ENCODE data around the gene ITM2C.

The ITM2C gene

DNA sequence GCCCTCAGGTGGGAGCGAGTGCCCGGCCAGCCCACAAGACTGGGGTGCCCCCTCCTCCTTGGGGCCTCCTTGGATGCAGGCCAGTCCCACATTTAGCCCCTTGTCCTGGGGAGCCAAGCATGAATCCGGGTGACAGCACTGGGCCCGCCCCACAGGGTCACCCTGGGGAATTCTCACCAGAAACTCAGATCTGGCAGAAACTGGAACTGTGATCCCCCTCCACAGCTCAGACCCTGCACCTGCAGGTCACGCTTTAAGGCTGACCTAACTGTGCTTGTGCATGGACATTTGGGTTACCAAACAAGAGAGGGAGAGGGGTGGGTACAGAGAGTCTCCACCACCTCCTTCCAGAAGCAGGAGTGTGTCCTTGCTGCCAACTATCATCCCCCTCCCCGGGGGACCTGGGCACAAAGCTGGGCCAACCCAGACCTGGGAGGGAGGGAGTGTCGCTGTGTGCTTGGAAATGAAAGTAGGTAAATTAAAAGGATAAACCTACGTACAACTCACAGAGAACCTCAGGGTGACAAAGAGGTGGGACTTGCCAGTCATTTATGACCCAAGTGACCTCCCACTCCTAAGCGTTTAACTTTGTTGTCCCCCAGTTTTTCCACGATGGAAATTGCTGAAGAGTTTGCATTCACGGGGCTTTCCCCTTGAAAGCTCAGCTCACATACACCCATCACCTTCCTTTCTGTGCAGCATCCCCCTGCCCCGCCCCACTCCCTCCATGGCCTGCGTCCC lies 9.1 kb downstream of the ITM2C start:
- no peak for DNase-seq

DNA sequence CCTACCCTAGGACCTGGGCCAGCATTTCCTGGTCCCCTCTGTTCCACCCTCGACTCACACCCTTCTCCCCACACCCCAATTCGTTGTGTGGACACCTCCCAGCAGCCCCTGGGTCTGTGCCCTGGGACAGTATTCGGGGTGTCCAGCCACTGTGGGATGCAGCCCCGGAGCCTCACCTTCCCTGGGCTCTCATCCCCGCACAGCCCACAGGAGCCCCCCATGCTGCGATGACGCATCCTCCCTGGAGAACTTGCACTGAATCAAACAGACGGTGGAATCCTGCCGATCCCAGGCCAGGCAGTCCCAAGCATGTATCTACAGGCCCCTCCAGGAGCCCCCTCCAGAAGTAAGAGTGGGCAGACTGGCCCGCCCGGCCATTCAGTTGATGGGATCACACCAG lies 9.7 kb downstream of the ITM2C start:
- no peak for DNase-seq

DNA sequence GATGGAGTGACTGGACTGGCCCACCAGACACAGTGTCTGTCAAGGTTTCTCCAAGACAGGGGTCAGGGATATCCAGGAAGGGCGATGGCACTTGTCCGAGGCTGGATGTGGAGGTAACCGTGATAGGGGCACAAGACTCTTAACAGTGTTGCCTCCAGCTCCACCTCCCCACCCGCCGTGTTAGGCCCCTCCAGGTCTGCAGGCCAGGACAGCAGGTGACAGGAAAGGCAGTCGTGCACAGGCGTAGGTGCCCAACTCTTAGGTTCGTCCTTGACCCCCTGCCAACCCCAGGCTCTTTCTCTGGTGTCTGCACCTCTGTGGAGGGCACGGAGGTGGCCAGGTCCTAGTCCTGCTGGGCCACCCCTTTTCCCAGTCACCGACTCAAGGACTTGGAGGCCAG lies 10.1 kb downstream of the ITM2C start:
- DNase-seq = no peak

DNA sequence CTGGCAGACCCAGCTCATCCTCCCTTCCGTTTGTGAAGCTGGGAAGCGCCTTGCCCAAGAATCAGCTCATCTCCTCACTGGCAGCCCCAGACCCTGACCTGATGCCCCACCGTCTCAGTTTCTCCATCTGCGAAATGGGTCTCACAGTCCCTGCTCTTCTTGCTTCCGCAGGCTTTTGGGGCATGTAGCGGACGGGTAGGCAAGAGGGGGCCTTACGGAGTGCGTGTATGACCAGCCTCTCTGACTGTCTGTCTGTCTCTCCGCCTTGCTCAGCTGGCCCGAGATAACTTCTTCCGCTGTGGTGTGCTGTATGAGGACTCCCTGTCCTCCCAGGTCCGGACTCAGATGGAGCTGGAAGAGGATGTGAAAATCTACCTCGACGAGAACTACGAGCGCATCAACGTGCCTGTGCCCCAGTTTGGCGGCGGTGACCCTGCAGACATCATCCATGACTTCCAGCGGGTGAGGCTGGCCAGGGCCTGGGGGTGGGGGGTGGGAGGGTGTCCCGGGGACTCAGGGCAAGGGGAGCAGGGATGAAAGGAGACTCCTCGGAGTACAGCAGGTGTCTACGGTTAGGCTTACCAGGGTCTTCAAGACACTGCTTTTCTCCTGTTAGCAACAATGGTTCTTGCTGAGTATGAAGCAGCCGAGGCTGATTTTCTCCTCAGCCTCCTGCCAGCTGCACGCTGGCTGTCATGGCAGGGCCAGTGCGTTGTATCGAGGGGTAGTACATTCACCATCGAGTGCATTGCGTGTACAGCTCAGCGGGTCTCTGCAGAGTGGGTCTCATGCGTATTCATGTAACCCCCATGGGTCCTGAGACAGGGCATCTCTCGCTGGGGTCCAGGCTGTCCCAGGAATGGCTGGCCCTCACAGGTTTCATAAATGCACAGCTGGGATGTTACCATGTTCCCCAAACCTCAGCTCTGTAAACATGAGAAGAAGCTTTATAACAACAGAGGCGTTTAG lies 10.9 kb downstream of the ITM2C start:
- no peak for DNase-seq

DNA sequence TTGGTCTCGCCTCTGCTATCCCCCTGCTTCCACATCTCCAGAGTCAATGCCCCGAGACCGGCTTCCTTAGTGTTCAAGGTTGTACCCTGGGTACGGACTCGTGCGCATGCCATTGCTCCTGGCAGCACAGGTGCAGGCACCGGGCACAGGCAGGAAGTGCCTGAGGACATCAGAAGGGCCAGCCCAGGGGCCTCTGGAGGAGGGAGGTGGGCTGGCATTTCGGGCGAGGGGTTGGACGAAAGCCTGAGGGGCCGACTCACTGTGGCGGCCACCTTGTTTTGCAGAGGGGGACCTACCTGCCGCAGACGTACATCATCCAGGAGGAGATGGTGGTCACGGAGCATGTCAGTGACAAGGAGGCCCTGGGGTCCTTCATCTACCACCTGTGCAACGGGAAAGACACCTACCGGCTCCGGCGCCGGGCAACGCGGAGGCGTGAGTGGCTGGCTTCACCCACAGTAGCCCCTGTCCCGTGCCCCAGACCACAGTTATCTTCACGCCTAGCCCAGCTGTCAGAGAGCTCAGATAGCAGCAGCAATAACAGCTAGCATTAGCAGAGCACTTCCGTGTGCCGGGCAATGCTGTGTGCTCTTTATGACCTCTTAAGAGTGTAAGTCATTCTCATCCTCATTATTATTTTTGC lies 12.5 kb downstream of the ITM2C start:
- no peak for DNase-seq

DNA sequence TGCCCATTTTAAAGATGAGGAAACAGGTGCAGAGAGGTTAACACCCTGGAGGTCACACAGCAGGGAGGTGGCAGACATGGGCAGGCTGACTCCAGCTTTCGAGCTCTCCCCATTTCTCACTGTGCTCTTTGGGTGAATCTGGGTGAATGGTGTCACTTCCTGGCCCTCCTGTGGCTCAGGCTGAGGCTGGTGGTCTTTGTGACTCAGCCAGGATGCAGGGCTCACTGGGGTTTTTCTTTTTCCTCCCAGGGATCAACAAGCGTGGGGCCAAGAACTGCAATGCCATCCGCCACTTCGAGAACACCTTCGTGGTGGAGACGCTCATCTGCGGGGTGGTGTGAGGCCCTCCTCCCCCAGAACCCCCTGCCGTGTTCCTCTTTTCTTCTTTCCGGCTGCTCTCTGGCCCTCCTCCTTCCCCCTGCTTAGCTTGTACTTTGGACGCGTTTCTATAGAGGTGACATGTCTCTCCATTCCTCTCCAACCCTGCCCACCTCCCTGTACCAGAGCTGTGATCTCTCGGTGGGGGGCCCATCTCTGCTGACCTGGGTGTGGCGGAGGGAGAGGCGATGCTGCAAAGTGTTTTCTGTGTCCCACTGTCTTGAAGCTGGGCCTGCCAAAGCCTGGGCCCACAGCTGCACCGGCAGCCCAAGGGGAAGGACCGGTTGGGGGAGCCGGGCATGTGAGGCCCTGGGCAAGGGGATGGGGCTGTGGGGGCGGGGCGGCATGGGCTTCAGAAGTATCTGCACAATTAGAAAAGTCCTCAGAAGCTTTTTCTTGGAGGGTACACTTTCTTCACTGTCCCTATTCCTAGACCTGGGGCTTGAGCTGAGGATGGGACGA lies 13.2 kb downstream of the ITM2C start:
- DNase-seq = no peak

DNA sequence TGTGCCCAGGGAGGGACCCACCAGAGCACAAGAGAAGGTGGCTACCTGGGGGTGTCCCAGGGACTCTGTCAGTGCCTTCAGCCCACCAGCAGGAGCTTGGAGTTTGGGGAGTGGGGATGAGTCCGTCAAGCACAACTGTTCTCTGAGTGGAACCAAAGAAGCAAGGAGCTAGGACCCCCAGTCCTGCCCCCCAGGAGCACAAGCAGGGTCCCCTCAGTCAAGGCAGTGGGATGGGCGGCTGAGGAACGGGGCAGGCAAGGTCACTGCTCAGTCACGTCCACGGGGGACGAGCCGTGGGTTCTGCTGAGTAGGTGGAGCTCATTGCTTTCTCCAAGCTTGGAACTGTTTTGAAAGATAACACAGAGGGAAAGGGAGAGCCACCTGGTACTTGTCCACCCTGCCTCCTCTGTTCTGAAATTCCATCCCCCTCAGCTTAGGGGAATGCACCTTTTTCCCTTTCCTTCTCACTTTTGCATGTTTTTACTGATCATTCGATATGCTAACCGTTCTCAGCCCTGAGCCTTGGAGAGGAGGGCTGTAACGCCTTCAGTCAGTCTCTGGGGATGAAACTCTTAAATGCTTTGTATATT lies 14.0 kb downstream of the ITM2C start:
- no peak for DNase-seq

DNA sequence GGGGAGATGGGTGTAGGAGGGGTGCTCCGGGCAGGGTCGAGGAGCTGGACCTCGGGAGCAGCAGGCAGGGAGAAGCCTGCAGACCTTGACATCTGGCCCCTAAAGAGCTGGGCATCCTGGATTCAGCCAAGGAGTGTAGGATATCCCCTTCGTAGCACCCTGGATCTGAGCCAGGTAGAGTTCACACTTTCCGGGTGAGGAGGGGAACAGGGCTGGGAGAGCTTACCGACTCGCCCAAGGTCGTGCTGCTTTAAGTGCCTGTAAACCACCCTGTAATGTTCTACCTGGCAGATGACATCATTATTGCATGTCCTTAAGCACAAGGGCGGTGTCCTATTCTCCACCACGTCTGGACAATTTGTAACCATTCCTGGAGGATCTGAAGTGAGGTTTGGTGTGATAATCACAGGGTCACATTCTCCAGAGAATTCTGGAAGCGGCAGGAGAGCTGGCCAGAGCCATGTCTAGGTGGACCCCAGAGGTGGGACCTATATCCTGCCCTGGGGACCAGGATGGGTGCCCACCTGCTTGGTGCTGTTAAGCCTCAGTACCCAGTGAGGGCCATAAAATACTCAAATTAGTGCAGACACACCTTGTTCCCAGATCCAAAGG lies 14.6 kb downstream of the ITM2C start:
- no peak for DNase-seq

DNA sequence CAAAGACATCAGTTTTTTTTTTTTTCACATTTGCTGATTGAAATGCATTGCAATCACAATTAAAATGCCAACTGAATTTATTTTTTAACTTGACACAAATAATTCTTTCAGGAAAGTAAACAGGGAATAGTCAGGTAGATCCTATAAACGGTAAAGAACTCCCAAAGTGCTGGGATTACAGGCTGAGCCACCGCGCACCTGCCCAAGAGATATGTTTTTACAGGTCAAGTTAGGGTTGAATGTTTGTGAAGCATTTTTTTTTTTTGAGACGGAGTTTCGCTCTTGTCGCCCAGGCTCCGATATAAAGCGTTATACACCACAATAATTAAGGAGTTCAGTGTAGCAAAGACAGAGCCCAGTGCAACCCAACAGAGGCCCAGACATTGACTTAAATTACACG lies 15.1 kb downstream of the ITM2C start:
- no peak for DNase-seq

DNA sequence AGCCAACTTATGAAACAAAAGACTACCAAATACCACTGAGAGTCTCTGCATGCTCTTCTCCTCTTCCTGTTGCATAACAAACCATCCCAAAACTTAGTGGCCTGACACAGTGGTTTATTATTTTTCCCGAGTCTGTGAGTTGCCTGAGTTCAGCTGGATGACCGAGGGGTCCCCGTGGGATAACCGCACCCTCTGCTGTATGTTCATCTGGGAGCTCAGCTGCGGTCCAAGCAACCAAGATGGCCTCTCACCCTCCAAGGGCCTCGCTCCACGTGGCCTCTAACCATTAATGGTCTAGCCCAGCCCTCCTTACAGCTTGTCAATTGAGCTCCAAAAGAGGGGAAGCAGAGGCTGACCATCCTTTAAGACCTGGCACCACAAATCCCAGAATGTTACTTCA lies 17.1 kb downstream of the ITM2C start:
- DNase-seq = no peak

DNA sequence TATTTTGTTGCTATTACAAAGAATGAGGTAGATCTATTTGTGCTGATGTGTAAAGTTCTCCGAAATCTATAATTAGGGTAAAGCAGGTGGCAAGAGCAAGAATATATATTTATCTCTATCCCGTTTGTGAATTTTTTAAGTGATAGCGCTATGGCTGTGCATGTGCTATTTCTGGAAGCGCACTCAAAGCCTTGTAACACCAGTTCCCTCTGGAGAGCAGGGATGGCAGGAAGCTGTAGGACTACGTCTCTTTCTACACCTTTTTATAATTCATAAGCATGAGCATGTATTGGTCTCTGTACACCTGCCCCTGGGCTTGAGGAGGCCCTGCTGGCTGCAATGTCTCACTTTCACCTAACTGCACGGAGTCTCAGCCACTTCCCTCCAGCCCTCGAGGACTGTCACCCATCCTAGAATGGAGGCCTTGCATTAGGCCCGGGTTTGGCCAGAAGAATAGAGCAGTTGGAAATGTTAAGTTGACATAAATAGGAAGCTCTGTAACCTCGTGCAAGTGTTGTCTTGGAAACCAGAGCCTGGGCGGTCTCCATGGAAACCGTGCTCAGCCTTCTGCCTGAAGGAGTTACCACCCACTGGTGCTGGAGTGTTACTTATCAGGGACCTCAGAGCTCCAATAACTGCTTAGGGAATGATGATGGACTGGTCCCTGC lies 20.9 kb downstream of the ITM2C start:
- DNase-seq = no peak

DNA sequence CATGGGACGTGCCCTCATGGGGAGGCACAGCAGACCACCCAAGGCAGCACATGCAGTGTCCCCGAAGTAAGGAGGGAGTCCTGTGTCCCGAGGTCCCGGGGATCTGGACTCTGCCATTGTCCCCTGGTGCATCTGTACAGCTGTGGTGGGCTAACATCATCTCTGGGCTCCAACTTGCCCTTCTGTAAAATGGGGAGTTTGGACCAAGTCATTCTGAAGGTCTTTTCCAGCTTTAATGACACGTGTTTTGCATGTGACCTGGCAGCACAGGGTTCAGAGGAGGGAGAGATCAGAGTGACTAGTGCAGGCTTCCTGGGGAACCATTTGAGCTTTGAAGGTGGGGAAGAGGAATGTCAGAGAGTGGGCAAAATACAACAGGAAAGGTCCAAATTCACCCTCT lies 21.5 kb downstream of the ITM2C start:
- DNase-seq = no peak

DNA sequence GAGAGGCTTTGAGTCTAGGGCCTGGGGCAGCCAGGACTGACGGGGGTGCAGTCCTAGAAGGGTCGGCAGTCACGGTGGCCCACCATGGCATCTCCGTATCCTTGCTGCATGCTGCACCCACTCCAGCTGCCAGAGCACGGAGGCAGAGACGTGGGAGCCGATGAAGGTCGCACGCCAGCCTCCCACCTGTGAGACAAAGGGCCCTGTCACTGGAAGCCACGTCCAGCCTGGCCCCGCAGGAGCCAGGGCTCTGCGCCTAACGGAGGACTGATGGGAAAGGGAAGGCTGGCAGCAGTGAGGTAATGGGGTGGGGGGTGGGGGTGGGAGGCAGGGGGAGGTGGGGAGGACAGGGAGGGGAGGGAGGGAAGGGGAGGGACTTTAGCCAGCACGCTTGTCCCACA lies 21.9 kb downstream of the ITM2C start:
- DNase-seq = no peak

DNA sequence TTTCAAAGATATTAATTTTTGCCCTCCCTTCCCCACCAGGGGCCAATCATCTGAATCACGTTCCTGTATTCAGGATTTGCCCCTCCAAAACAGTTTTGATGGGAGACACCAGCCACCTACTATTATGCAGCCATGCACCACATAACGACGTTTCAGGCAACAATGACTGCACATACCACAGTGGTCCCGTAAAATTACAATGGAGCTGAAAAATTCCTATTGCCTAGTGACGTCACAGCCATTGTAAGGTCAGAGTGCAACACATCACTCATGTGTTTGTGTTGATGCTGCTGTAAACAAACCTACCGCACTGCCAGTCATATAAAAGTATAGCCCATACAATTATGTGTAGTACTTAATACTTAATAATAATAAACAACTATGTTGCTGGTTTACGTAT lies 22.6 kb downstream of the ITM2C start:
- DNase-seq = no peak

DNA sequence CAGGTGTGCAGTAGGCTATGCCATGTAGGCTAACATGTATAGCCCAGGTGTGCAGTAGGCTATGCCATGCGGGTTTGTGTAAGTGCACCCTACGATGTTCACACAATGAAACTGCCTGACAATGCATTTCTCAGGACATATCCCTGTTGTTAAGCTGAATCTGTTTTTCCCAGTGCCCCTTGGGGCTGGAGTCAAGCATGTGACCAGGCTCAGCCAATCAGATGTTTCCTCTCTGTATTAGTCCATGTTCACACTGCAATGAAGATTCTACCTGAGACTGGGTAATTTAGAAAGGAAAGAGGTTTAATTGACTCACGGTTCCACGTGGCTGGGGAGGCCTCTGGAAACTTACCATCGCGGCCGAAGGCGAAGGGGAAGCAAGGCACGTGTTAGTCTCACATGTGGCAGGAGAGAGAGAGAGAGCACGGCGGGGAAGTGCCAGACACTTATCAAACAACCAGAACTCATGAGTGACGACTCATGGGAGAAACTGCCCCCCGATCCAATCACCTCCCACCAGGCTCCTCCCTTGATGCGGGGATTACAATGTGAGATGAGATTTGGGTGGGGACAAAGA lies 24.2 kb downstream of the ITM2C start:
- no peak for DNase-seq

DNA sequence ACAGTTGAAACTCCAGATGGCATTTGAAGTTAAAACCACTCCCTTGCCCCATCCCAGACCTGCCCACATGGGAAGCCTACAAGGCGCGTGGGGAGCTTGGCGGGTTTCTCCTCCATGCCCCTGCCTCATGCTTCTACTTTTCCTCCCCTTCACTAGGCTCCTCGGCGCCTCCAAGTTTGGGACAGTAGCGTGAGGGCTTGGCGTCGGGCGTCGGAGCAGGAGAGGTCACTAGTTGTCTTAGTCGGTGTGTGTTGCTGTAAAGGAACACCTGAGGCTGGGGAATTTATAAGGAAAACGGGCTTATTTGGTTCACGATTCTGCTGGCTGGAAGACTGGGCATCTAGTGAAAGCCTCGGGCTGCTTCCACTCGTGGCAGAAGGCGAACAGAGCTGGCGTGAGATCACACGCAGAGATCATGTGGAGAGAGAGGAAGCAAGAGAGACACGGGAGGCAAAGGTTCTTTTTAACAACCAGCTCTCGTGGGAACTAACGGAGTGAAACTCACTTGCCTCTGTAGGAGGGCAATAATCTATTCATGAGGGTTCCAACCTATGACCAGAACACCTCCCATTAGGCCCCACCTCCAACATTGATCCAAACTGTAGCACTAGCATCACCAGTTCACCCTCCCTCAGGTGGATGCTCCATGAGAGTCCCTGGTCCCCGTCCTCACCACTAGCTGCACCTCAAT lies 25.3 kb downstream of the ITM2C start:
- DNase-seq = no peak

DNA sequence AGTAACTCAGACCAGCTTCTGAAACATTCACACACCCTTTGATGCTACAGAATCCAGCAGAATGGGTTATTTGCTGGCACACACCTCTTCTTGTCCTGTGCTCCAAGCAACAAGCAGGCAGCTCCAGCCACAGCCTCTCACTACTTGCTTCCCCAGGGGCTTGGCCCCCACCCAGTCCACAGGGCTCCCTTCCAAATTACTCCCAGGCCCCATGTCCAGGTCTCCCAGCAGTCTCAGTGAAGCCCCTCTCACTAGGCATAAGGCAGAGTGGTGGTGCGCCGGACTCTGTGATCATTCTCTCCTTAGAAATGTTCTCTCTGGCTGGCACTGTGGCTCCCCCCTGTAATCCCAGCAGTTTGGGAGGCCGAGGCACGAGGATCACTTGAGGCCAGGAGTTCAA lies 25.9 kb downstream of the ITM2C start:
- DNase-seq = no peak

DNA sequence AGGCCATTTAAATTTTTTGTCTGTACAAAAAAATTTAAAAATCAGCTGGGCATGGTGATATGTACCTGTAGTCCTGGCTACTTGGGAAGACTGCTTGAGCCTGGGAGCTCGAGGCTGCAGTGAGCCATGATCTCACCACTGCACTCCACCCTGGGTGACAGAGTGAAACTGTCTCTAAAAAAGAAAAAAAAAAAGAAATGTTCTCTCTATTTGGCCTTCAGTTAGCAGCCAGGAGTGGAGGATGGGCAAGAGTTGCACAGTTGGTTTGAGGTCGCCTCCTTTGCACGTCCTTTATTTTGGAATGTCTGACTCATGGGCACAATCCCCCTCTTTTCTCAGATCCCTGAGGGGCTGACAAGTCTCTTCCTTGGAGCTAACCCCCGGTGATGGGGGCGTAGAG lies 26.3 kb downstream of the ITM2C start:
- DNase-seq = no peak

DNA sequence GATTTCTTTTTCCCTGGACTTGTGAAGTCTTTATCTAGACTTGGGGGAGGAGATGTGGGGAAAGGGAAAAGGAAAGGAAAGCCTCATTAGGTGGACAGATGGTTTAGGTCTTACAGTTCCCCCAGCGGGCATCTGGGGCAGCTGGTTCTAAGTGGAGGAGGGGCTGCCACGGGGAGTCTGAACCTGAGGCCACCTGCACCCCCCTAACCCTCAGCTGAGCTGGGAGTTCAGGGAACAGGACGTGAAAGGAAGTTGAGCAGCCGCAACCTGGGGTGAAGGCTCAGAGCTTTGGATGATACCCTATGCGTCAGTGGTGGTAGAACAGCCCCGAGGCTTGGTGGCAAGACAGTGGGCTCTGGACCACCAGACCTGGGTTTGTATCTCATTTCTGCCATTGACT lies 26.8 kb downstream of the ITM2C start:
- no peak for DNase-seq

DNA sequence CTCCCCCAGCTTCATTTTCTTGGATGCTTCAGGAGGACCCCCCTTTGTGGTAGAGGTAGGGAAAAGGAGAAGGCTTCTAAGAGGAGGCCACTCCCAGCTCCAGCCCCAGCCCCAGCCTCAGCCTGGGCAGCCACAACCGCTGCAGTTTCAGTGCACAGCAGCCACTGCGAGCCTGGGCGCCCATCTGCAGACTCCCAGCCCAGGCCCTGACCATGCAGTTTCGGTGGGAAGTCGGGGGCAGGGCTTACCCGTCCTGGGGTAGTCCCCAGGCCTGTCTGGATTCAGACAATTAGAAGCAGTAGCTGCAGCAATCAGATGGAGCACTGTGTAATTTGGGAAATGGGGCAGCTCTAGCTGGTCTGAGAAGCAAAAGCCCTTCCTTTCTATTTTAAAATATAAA lies 28.6 kb downstream of the ITM2C start:
- DNase-seq = no peak
